ENCODE results near the gene MICA.
A peak's percentile ranks its signal among the peaks of the same experiment; 100 is the strongest.

MICA gene

GRCh38 chr6:31399589-31400466 is 3.6 kb upstream of the MICA start:
- peak overlapping the region; percentile 95 for H2AFZ ChIP-seq (ENCODE audit: low read depth, low read length, severe bottlenecking)
- no peak for TF ChIP-seq EZH2phosphoT487 (conservative IDR thresholded peaks at IDR 0.05; ENCODE audit: low read length)
- TF ChIP-seq, protein P1, sequence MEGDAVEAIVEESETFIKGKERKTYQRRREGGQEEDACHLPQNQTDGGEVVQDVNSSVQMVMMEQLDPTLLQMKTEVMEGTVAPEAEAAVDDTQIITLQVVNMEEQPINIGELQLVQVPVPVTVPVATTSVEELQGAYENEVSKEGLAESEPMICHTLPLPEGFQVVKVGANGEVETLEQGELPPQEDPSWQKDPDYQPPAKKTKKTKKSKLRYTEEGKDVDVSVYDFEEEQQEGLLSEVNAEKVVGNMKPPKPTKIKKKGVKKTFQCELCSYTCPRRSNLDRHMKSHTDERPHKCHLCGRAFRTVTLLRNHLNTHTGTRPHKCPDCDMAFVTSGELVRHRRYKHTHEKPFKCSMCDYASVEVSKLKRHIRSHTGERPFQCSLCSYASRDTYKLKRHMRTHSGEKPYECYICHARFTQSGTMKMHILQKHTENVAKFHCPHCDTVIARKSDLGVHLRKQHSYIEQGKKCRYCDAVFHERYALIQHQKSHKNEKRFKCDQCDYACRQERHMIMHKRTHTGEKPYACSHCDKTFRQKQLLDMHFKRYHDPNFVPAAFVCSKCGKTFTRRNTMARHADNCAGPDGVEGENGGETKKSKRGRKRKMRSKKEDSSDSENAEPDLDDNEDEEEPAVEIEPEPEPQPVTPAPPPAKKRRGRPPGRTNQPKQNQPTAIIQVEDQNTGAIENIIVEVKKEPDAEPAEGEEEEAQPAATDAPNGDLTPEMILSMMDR (IDR thresholded peaks at IDR 0.05; ENCODE audit: insufficient read depth, low read length, poor library complexity, severe bottlenecking) = peak; percentile 99
- no peaks in the 10 kb centered on the region for H3K27me3 ChIP-seq (ENCODE audit: low read length)

GRCh38 chr6:31400467-31401289 is 2.7 kb upstream of the MICA start:
- no peak for TF ChIP-seq EZH2phosphoT487 (conservative IDR thresholded peaks at IDR 0.05; ENCODE audit: low read length)
- TF ChIP-seq, protein P1 (IDR thresholded peaks at IDR 0.05; ENCODE audit: insufficient read depth, low read length, poor library complexity, severe bottlenecking) = no peak
- Histone ChIP-seq H4K20me1 (ENCODE audit: low read depth, low read length) (no peaks in the 10 kb centered on the region), H3K9me2 (replicated peaks; ENCODE audit: insufficient read depth, low read length) (no peaks in the 10 kb centered on the region), H3K27ac (ENCODE audit: low read depth, low read length) (peak overlapping the region; percentile 66), H3K4me3 (ENCODE audit: insufficient read depth, low read length, poor library complexity, severe bottlenecking) (peak overlapping the region; percentile 73), H3K4me2 (ENCODE audit: low read depth, low read length, poor library complexity, severe bottlenecking) (peak overlapping the region; percentile 66), H3K27me3 (ENCODE audit: low read length) (no peaks in the 10 kb centered on the region), H3K9ac (ENCODE audit: low read length) (peak overlapping the region; percentile 53), H3K79me2 (ENCODE audit: insufficient read depth, low read length) (peaks cover 13% of the 10 kb centered on the region; the same call in 1 of the 2 replicates), H3K36me3 (ENCODE audit: low read length) (no peaks in the 10 kb centered on the region), H3F3A (ENCODE audit: insufficient read depth) (peaks cover 22% of the 10 kb centered on the region), H2AFZ (ENCODE audit: low read depth, low read length, severe bottlenecking) (peak overlapping the region; percentile 95), H3K9me3 (ENCODE audit: insufficient read depth, low read length) (no peaks in the 10 kb centered on the region)

More at GRCh38 chr6:31399589-31400466, 3.6 kb upstream of the MICA start:
- H3K4me3 ChIP-seq (ENCODE audit: insufficient read depth, low read length, poor library complexity, severe bottlenecking) = peak overlapping the region; percentile 73
- H3K36me3 ChIP-seq (ENCODE audit: low read length) = no peaks in the 10 kb centered on the region
- no peaks in the 10 kb centered on the region for H3K9me2 ChIP-seq (replicated peaks; ENCODE audit: insufficient read depth, low read length)
- H3K9ac ChIP-seq (ENCODE audit: low read length) = peak overlapping the region; percentile 53
- no peaks in the 10 kb centered on the region for H4K20me1 ChIP-seq (ENCODE audit: low read depth, low read length)
- H3K9me3 ChIP-seq (ENCODE audit: insufficient read depth, low read length) = no peaks in the 10 kb centered on the region
- peaks cover 10% of the 10 kb centered on the region; the same call in 1 of the 2 replicates for H3K79me2 ChIP-seq (ENCODE audit: insufficient read depth, low read length)
- peaks cover 22% of the 10 kb centered on the region for H3F3A ChIP-seq (ENCODE audit: insufficient read depth)
- peak overlapping the region; percentile 66 for H3K27ac ChIP-seq (ENCODE audit: low read depth, low read length)
- peak overlapping the region; percentile 66 for H3K4me2 ChIP-seq (ENCODE audit: low read depth, low read length, poor library complexity, severe bottlenecking)

DNA sequence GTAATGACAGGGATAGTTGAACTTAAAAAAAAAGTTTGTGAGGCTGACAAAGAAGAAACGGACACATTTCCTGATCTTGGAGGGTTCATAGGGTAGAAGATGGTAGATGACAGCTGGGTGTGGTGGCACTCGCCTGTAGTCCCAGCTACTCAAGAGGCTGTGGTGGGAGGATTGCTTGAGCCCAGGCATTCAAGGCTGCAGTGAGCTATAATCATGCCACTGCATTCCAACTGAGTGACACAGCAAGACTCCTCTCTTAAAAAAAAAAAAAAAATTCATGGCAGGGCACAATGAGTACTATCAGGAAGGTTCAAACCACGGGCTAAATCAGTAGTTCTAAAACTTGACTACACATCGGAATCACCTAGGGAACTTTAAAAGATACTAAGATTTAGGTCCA is 2.0 kb upstream of the MICA start:
- Histone ChIP-seq H3K27me3 (ENCODE audit: low read length) (no peaks in the 10 kb centered on the region), H4K20me1 (ENCODE audit: low read depth, low read length) (no peaks in the 10 kb centered on the region), H3K9me3 (ENCODE audit: insufficient read depth, low read length) (no peaks in the 10 kb centered on the region), H3K79me2 (ENCODE audit: insufficient read depth, low read length) (peaks cover 19% of the 10 kb centered on the region; the same call in 1 of the 2 replicates), H3K9me2 (replicated peaks; ENCODE audit: insufficient read depth, low read length) (no peaks in the 10 kb centered on the region), H3K27ac (ENCODE audit: low read depth, low read length) (peak overlapping the region; percentile 66), H3K36me3 (ENCODE audit: low read length) (no peaks in the 10 kb centered on the region), H3F3A (ENCODE audit: insufficient read depth) (peaks cover 22% of the 10 kb centered on the region), H3K9ac (ENCODE audit: low read length) (peak overlapping the region; percentile 53), H2AFZ (ENCODE audit: low read depth, low read length, severe bottlenecking) (no peak overlapping the region), H3K4me3 (ENCODE audit: insufficient read depth, low read length, poor library complexity, severe bottlenecking) (peak overlapping the region; percentile 73), H3K4me2 (ENCODE audit: low read depth, low read length, poor library complexity, severe bottlenecking) (peak overlapping the region; percentile 66)
- no peak for TF ChIP-seq EZH2phosphoT487 (conservative IDR thresholded peaks at IDR 0.05; ENCODE audit: low read length)
- TF ChIP-seq, protein P1 (IDR thresholded peaks at IDR 0.05; ENCODE audit: insufficient read depth, low read length, poor library complexity, severe bottlenecking) = no peak
